ENCODE data around the gene UCHL1.

GRCh38 chr4:41216294-41217019 lies 40.3 kb upstream of the UCHL1 start:
- TF ChIP-seq CTCF (IDR thresholded peaks at IDR 0.05 in 2 of 3, conservative IDR thresholded peaks at IDR 0.05 in 1 of 3; ENCODE audit: borderline replicate concordance in 1 of 3, insufficient read depth in 1 of 3, low read depth in 2 of 3, low read length in 2 of 3) = peak in 1 of 3 experiments; percentile 27; a peak in 2 of 6 replicates
- TF ChIP-seq POLR2A (IDR thresholded peaks at IDR 0.05; ENCODE audit: borderline replicate concordance, extremely low read depth, insufficient read depth, insufficient read length) = peak; percentile 77
- TF ChIP-seq CEBPB (IDR thresholded peaks at IDR 0.05; ENCODE audit: low read depth) = no peak
- no peak for TF ChIP-seq RAD21 (IDR thresholded peaks at IDR 0.05; ENCODE audit: low read depth)
- no peak for TF ChIP-seq EZH2 (IDR thresholded peaks at IDR 0.05)
- TF ChIP-seq ZFX (IDR thresholded peaks at IDR 0.05) = peak; percentile 21; the same call in 1 of the 2 replicates
- no peak for TF ChIP-seq MAX (IDR thresholded peaks at IDR 0.05)
- TF ChIP-seq SP1 (IDR thresholded peaks at IDR 0.05; ENCODE audit: low read depth) = no peak
- no peak for TF ChIP-seq REST (IDR thresholded peaks at IDR 0.05; ENCODE audit: low read depth)
- peak; percentile 88 for TF ChIP-seq POLR2AphosphoS5 (IDR thresholded peaks at IDR 0.05; ENCODE audit: low read depth, low read length)
- no peak for TF ChIP-seq EGR1 (IDR thresholded peaks at IDR 0.05; ENCODE audit: low read depth)
- no peak for TF ChIP-seq EZH2phosphoT487 (IDR thresholded peaks at IDR 0.05; ENCODE audit: borderline replicate concordance)
